HG03025 (cell line): Measurements from ENCODE around the gene TRHDE.
"Not testable (repeated sequence)": the region's sequence is repeated elsewhere in the genome, so short reads cannot be mapped to it uniquely, and the experiment has no call there.

Source experiments
- ATAC-seq: cut with Tn5 transposase; IDR thresholded peaks from one replicate; pipeline ENCODE4 v1.9.1; 2021; ENCODE audit warnings: mild to moderate bottlenecking, moderate library complexity; ENCODE audit not compliant: unreplicated experiment, low FRiP score

The TRHDE gene

GRCh38 chr12:72692338-72692737 lies 420.2 kb downstream of the TRHDE start:
- ATAC-seq: no peak

GRCh38 chr12:72694193-72694592 lies 422.0 kb downstream of the TRHDE start:
- no peak for ATAC-seq

GRCh38 chr12:72699362-72699761 lies 427.2 kb downstream of the TRHDE start:
- ATAC-seq: no peak

GRCh38 chr12:72712025-72712424 lies 439.9 kb downstream of the TRHDE start:
- not testable (repeated sequence) for ATAC-seq

GRCh38 chr12:72716221-72716620 lies 444.1 kb downstream of the TRHDE start:
- ATAC-seq: no peak

GRCh38 chr12:72717036-72717435 lies 444.9 kb downstream of the TRHDE start:
- ATAC-seq: no peak
